Breast epithelium (tissue), 4 donors: Measurements from ENCODE around the gene TLE1. TPM values are rescaled to one million over a fixed set of nuclear protein-coding genes. Genes with fewer than 3 reads are reported as not detected.

ENCODE experiments used
- DNase-seq, 2 donors: peaks; one replicate each; pipeline ENCODE4 v3.0.0-alpha.2; 2019; ENCODE audit warnings: low spot score in 2 of 2
- H3K27ac ChIP-seq, 2 donors: fragments of 200-600 bp; sonication (generic) in 1 of 2; one replicate each; pipeline ENCODE4 v1.5.1; 2016 to 2019; ENCODE audit warnings: mild to moderate bottlenecking in 1 of 2
- H3K27me3 ChIP-seq, 2 donors: fragments of 200-600 bp; sonication (generic) in 1 of 2; one replicate each; pipeline versions ENCODE4 v1.5.1 to v1.6.0; 2017 to 2019; ENCODE audit warnings: control low read depth in 1 of 2, mild to moderate bottlenecking in 1 of 2
- H3K36me3 ChIP-seq: fragments of 200-600 bp; one replicate; pipeline ENCODE4 v1.5.1; 2019
- H3K4me1 ChIP-seq, 2 donors: fragments of 200-600 bp; sonication (generic); one replicate each; pipeline ENCODE4 v1.5.1; 2016 to 2019; ENCODE audit warnings: control low read depth in 1 of 2
- H3K4me3 ChIP-seq, 3 donors: fragments of 200-600 bp; sonication (generic); 1 replicate in 2 of 3; 2 replicates in 1 of 3; pipeline ENCODE4 v1.5.1; 2016 to 2019; ENCODE audit warnings: mild to moderate bottlenecking in 3 of 3, moderate library complexity in 2 of 3
- H3K9me3 ChIP-seq, 2 donors: fragments of 200-600 bp; sonication (generic) in 1 of 2; one replicate each; pipeline ENCODE4 v1.5.1; 2016 to 2019; ENCODE audit warnings: control low read depth in 1 of 2
- CTCF ChIP-seq, 3 donors: fragments of 450-650 bp; IDR thresholded peaks; one replicate each; pipeline ENCODE4 v1.5.1; 2016 to 2017; ENCODE audit warnings: antibody characterized with exemption in 3 of 3, mild to moderate bottlenecking in 3 of 3, moderate library complexity in 3 of 3
- POLR2A ChIP-seq: fragments of 450-650 bp; IDR thresholded peaks from one replicate; pipeline ENCODE4 v1.6.1; 2016; ENCODE audit warnings: antibody characterized with exemption, mild to moderate bottlenecking, moderate library complexity
- POLR2AphosphoS5 ChIP-seq, 3 donors: sonication (generic); formaldehyde crosslinking; IDR thresholded peaks; one replicate each; pipeline ENCODE4 v1.6.1; 2017; ENCODE audit warnings: antibody characterized with exemption in 3 of 3
- intact Hi-C: fragments of 100-400 bp; cut with DNase I; formaldehyde crosslinking; loops from one replicate; pipeline ENCODE4 v1.15.1; 2023; ENCODE audit warnings: low total_unique reads
- total RNA-seq, 3 donors: library from RNA; depleted of rRNA; stranded (reverse); fragments of >200 nt; gene quantifications; one replicate each; pipeline ENCODE4 v1.1.0, GENCODE V29; 2016

The TLE1 gene
- total RNA-seq, 3 donors from 2014 or later = 41.1 to 52.1 (median 47.4) TPM

- Histone ChIP-seq H3K9me3 (no peaks in the 10 kb centered on the region), H3K4me1 (no peaks in the 10 kb centered on the region), H3K4me3 (no peak overlapping the region), H3K27ac (no peak overlapping the region), H3K27me3 (no peaks in the 10 kb centered on the region), H3K36me3 (no peaks in the 10 kb centered on the region)
- TF ChIP-seq CTCF (IDR thresholded peaks at IDR 0.05) = no peak
- no peak for TF ChIP-seq POLR2A
- TF ChIP-seq POLR2AphosphoS5 (IDR thresholded peaks at IDR 0.05) = no peak
- no peak for DNase-seq
- intact Hi-C loops = no loop called here
Observed at GRCh38 chr9:81589392-81589791, 100.0 kb downstream of the TLE1 start.

- intact Hi-C loops = no loop called here
- no peaks in the 10 kb centered on the region for H3K9me3 ChIP-seq
- peak in 1 of 2 donors; percentile 59 for DNase-seq
- H3K4me3 ChIP-seq = no peak overlapping the region
- H3K27ac ChIP-seq = peak overlapping the region; percentile 35 to 60
- H3K27me3 ChIP-seq = no peaks in the 10 kb centered on the region
- H3K36me3 ChIP-seq = peaks cover 2% of the 10 kb centered on the region
- H3K4me1 ChIP-seq = no peaks in the 10 kb centered on the region
- TF ChIP-seq POLR2A (no peak), POLR2AphosphoS5 (IDR thresholded peaks at IDR 0.05) (peak; percentile 15 to 54 (median 27)), CTCF (IDR thresholded peaks at IDR 0.05) (no peak)
Observed at GRCh38 chr9:81588148-81588871, 101.0 kb downstream of the TLE1 start.

GRCh38 chr9:81586786-81587185 lies 102.6 kb downstream of the TLE1 start:
- Histone ChIP-seq H3K9me3 (no peaks in the 10 kb centered on the region), H3K36me3 (peaks cover 2% of the 10 kb centered on the region), H3K4me1 (no peaks in the 10 kb centered on the region), H3K27ac (no peak overlapping the region), H3K27me3 (no peaks in the 10 kb centered on the region), H3K4me3 (no peak overlapping the region)
- no peak for DNase-seq
- intact Hi-C loops = no loop called here
- TF ChIP-seq CTCF (IDR thresholded peaks at IDR 0.05) (no peak), POLR2A (no peak), POLR2AphosphoS5 (IDR thresholded peaks at IDR 0.05) (no peak)

- no peaks in the 10 kb centered on the region for H3K9me3 ChIP-seq
- intact Hi-C loops = no loop called here
- H3K27me3 ChIP-seq = no peaks in the 10 kb centered on the region
- no peaks in the 10 kb centered on the region for H3K4me1 ChIP-seq
- peaks cover 2% of the 10 kb centered on the region for H3K36me3 ChIP-seq
- no peak for TF ChIP-seq POLR2AphosphoS5 (IDR thresholded peaks at IDR 0.05)
- no peak for DNase-seq
- peak overlapping the region in 1 of 2 donors; percentile 22 for H3K27ac ChIP-seq
- H3K4me3 ChIP-seq = no peak overlapping the region
Observed at GRCh38 chr9:81585191-81585763, 104.1 kb downstream of the TLE1 start.

GRCh38 chr9:81584099-81584498 lies 105.2 kb downstream of the TLE1 start:
- no peak for TF ChIP-seq CTCF (IDR thresholded peaks at IDR 0.05)
- TF ChIP-seq POLR2A = no peak
- TF ChIP-seq POLR2AphosphoS5 (IDR thresholded peaks at IDR 0.05) = no peak
- no peaks in the 10 kb centered on the region for H3K4me1 ChIP-seq
- no peaks in the 10 kb centered on the region for H3K27me3 ChIP-seq
- no peaks in the 10 kb centered on the region for H3K9me3 ChIP-seq
- no peak overlapping the region for H3K27ac ChIP-seq
- DNase-seq = no peak
- intact Hi-C loops = no loop called here
- no peak overlapping the region for H3K4me3 ChIP-seq
- H3K36me3 ChIP-seq = peaks cover 2% of the 10 kb centered on the region
